H9 (cell line): ENCODE measurements around the gene TRMT44. TPM values are rescaled to one million over a fixed set of nuclear protein-coding genes. Genes with fewer than 3 reads are reported as not detected.
"Not testable (repeated sequence)": the region's sequence is repeated elsewhere in the genome, so short reads cannot be mapped to it uniquely, and the experiment has no call there.

ENCODE experiments used
- DNase-seq: peaks from one replicate; pipeline ENCODE4 v3.0.0-alpha.2; 2017
- H2AFZ ChIP-seq: one replicate; pipeline ENCODE4 v1.6.1; 2013; ENCODE audit warnings: mild to moderate bottlenecking, low read length, control low read depth, moderate library complexity
- H2AK5ac ChIP-seq: 2 replicates; pipeline ENCODE4 v1.6.1; 2013; ENCODE audit warnings: low read length, control low read depth, mixed read lengths; ENCODE audit not compliant: insufficient read length
- H2BK120ac ChIP-seq: one replicate; pipeline ENCODE4 v1.6.1; 2013; ENCODE audit warnings: low read depth, mild to moderate bottlenecking, low read length, control low read depth, inconsistent platforms; ENCODE audit not compliant: poor library complexity, severe bottlenecking
- H2BK12ac ChIP-seq: 2 replicates; pipeline ENCODE4 v1.6.1; 2013; ENCODE audit warnings: low read length, control low read depth, mixed read lengths, low read depth; ENCODE audit not compliant: insufficient read length
- H2BK15ac ChIP-seq: 2 replicates; pipeline ENCODE4 v1.6.1; 2013; ENCODE audit warnings: low read depth, low read length, control low read depth
- H2BK20ac ChIP-seq: one replicate; pipeline ENCODE4 v1.6.1; 2013; ENCODE audit warnings: low read depth, mild to moderate bottlenecking, low read length, control low read depth, inconsistent platforms; ENCODE audit not compliant: poor library complexity, severe bottlenecking
- H2BK5ac ChIP-seq: 2 replicates; pipeline ENCODE4 v1.6.1; 2013; ENCODE audit warnings: low read length, control low read depth, mixed read lengths; ENCODE audit not compliant: insufficient read length
- H3K14ac ChIP-seq: 2 replicates; pipeline ENCODE4 v1.6.1; 2013; ENCODE audit warnings: low read length, control low read depth; ENCODE audit not compliant: insufficient read depth
- H3K18ac ChIP-seq: 2 replicates; pipeline ENCODE4 v1.6.1; 2013; ENCODE audit warnings: low read depth, mild to moderate bottlenecking, mixed read lengths, low read length, control low read depth; ENCODE audit not compliant: insufficient read length
- H3K23ac ChIP-seq: 2 replicates; pipeline ENCODE4 v1.6.1; 2013; ENCODE audit warnings: low read length, control low read depth, mixed read lengths, low read depth; ENCODE audit not compliant: insufficient read length
- H3K23me2 ChIP-seq: 2 replicates; pipeline ENCODE4 v1.6.1; 2013; ENCODE audit warnings: low read depth, mild to moderate bottlenecking, mixed read lengths, low read length, control low read depth; ENCODE audit not compliant: insufficient read length, poor library complexity, severe bottlenecking
- H3K27ac ChIP-seq: 2 replicates; pipeline ENCODE4 v1.5.1; 2013; ENCODE audit warnings: low read length, control low read depth, mixed read lengths, low read depth; ENCODE audit not compliant: insufficient read length
- H3K27me3 ChIP-seq: 2 replicates; pipeline ENCODE4 v1.6.1; 2013; ENCODE audit warnings: low read length, control low read depth, inconsistent platforms; ENCODE audit not compliant: insufficient read depth
- H3K4ac ChIP-seq: 2 replicates; pipeline ENCODE4 v1.6.1; 2013; ENCODE audit warnings: low read depth, mild to moderate bottlenecking, control low read depth, inconsistent platforms, low read length, moderate library complexity
- H3K4me1 ChIP-seq: 2 replicates; pipeline ENCODE4 v1.6.1; 2013; ENCODE audit warnings: low read length, control low read depth, inconsistent platforms; ENCODE audit not compliant: insufficient read depth
- H3K4me2 ChIP-seq: 2 replicates; pipeline ENCODE4 v1.6.1; 2013; ENCODE audit warnings: low read length, control low read depth, mixed read lengths; ENCODE audit not compliant: insufficient read length, insufficient read depth
- H3K56ac ChIP-seq: 2 replicates; pipeline ENCODE4 v1.6.1; 2013; ENCODE audit warnings: low read depth, mild to moderate bottlenecking, mixed read lengths, low read length, control low read depth; ENCODE audit not compliant: insufficient read length
- H3K79me1 ChIP-seq: 2 replicates; pipeline ENCODE4 v1.6.1; 2013; ENCODE audit warnings: low read depth, mild to moderate bottlenecking, moderate library complexity, low read length, control low read depth, inconsistent platforms; ENCODE audit not compliant: insufficient read depth, poor library complexity, severe bottlenecking
- H3K79me2 ChIP-seq: 2 replicates; pipeline ENCODE4 v1.6.1; 2013; ENCODE audit warnings: low read length, control low read depth, inconsistent platforms; ENCODE audit not compliant: insufficient read depth
- H3K9ac ChIP-seq: 2 replicates; pipeline ENCODE4 v1.6.1; 2013; ENCODE audit warnings: low read length, control low read depth, mixed read lengths; ENCODE audit not compliant: insufficient read length; ENCODE audit errors: extremely low read depth
- H3K9me3 ChIP-seq: one replicate; pipeline ENCODE4 v1.6.1; 2013; ENCODE audit warnings: low read depth, low read length, inconsistent platforms; ENCODE audit not compliant: control insufficient read depth
- H3T11ph ChIP-seq: one replicate; pipeline ENCODE4 v1.6.1; 2013; ENCODE audit warnings: mild to moderate bottlenecking, low read length, control low read depth, inconsistent platforms
- H4K20me1 ChIP-seq: one replicate; pipeline ENCODE4 v1.6.1; 2013; ENCODE audit not compliant: control insufficient read depth, insufficient read length, insufficient read depth
- H4K5ac ChIP-seq: 2 replicates; pipeline ENCODE4 v1.6.1; 2013; ENCODE audit warnings: low read depth, mild to moderate bottlenecking, mixed read lengths, low read length, control low read depth; ENCODE audit not compliant: insufficient read length
- H4K8ac ChIP-seq: replicated peaks from 2 replicates; pipeline ENCODE4 v1.6.1; 2013; ENCODE audit warnings: low read length, control low read depth, mixed read lengths, low read depth; ENCODE audit not compliant: insufficient read length
- H4K91ac ChIP-seq: 2 replicates; pipeline ENCODE4 v1.6.1; 2013; ENCODE audit warnings: low read depth, mild to moderate bottlenecking, moderate library complexity, mixed read lengths, low read length, control low read depth; ENCODE audit not compliant: insufficient read length
- H3K27ac Mint-ChIP-seq, 3 experiments: 2 replicates in 2 of 3; 3 replicates in 1 of 3; pipeline ENCODE4 v1.8.0; 2020 to 2021; ENCODE audit warnings: mixed read lengths in 3 of 3, mild to moderate bottlenecking in 1 of 3, moderate library complexity in 1 of 3
- H3K27me3 Mint-ChIP-seq: 2 replicates; pipeline ENCODE4 v1.8.0; 2021; ENCODE audit warnings: low read depth, mild to moderate bottlenecking, moderate library complexity, mixed read lengths
- H3K36me3 Mint-ChIP-seq, 3 experiments: 2 replicates in 2 of 3; 3 replicates in 1 of 3; pipeline ENCODE4 v1.8.0; 2020 to 2021; ENCODE audit warnings: low read depth in 3 of 3, mixed read lengths in 3 of 3; ENCODE audit not compliant: insufficient read depth in 1 of 3
- H3K4me1 Mint-ChIP-seq, 2 experiments: 2 replicates each; pipeline ENCODE4 v1.8.0; 2020; ENCODE audit warnings: mixed read lengths in 2 of 2
- H3K4me3 Mint-ChIP-seq, 2 experiments: 2 replicates in 1 of 2; 3 replicates in 1 of 2; pipeline ENCODE4 v1.8.0; 2020 to 2021; ENCODE audit warnings: mild to moderate bottlenecking in 2 of 2, mixed read lengths in 2 of 2, moderate library complexity in 1 of 2
- H3K9me3 Mint-ChIP-seq, 2 experiments: 2 replicates in 1 of 2; 3 replicates in 1 of 2; pipeline ENCODE4 v1.8.0; 2020; ENCODE audit warnings: mild to moderate bottlenecking in 2 of 2, mixed read lengths in 2 of 2, moderate library complexity in 1 of 2
- WGBS: extraction: QIAGEN DNeasy Blood & Tissue Kit; methylation state at CpG from one replicate; pipeline ENCODE4 v1.1.7; 2013; ENCODE audit warnings: missing lambda C conversion rate, low lambda C conversion rate, mixed read lengths; ENCODE audit not compliant: insufficient read length; ENCODE audit errors: extremely low coverage; 5-methylcytosine and 5-hydroxymethylcytosine counted together
- total RNA-seq: library from RNA; stranded (reverse); gene quantifications from 2 replicates; pipeline ENCODE4 v1.2.1, GENCODE V29; 2021
- TF ChIP-seq, protein P1 (sequence below): fragments of 200-600 bp; sonication (generic); conservative IDR thresholded peaks from 3 replicates; pipeline ENCODE4 v1.8.0; 2021; ENCODE audit warnings: antibody characterized with exemption, mild to moderate bottlenecking

Gene TRMT44
- total RNA-seq, 1 experiment from 2014 or later: 22.8 TPM

DNA sequence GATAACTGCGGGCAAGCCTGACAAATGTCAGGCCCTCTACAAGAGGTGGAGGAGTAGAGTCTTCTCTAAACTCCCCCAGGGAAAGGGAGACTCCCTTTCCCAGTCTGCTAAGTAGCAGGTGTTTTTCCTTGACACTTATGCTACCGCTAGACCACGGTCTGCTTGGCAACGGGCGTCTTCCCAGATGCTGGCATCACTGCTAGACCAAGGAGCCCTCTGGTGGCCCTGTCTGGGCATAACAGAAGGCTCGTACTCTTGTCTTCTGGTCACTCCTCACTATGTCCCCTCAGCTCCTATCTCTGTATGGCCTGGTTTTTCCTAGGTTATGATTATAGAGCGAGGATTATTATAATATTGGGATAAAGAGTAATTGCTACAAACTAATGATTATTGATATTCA lies 33.7 kb upstream of the TRMT44 start:
- not testable (repeated sequence) for H2BK12ac ChIP-seq, H3K9me3 ChIP-seq, H3K56ac ChIP-seq, H3K14ac ChIP-seq, DNase-seq, H2BK15ac ChIP-seq, H4K20me1 ChIP-seq, H3K4me2 ChIP-seq, H3K27me3 Mint-ChIP-seq, H3K4me1 ChIP-seq, H3T11ph ChIP-seq, H3K9ac ChIP-seq, H3K4ac ChIP-seq, H3K27ac ChIP-seq, H3K4me3 Mint-ChIP-seq, H3K18ac ChIP-seq, H2BK20ac ChIP-seq, H2BK5ac ChIP-seq, H3K23ac ChIP-seq, H3K79me2 ChIP-seq, H4K91ac ChIP-seq, H2AK5ac ChIP-seq, H3K79me1 ChIP-seq, H2AFZ ChIP-seq, H4K5ac ChIP-seq, H4K8ac ChIP-seq, H3K27me3 ChIP-seq, H3K27ac Mint-ChIP-seq, H2BK120ac ChIP-seq, H3K23me2 ChIP-seq
- TF ChIP-seq, protein P1, sequence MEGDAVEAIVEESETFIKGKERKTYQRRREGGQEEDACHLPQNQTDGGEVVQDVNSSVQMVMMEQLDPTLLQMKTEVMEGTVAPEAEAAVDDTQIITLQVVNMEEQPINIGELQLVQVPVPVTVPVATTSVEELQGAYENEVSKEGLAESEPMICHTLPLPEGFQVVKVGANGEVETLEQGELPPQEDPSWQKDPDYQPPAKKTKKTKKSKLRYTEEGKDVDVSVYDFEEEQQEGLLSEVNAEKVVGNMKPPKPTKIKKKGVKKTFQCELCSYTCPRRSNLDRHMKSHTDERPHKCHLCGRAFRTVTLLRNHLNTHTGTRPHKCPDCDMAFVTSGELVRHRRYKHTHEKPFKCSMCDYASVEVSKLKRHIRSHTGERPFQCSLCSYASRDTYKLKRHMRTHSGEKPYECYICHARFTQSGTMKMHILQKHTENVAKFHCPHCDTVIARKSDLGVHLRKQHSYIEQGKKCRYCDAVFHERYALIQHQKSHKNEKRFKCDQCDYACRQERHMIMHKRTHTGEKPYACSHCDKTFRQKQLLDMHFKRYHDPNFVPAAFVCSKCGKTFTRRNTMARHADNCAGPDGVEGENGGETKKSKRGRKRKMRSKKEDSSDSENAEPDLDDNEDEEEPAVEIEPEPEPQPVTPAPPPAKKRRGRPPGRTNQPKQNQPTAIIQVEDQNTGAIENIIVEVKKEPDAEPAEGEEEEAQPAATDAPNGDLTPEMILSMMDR: peak; percentile 71
- Mint-ChIP-seq H3K9me3 (peaks cover 13 to 17% of the 10 kb centered on the region in 2 experiments), H3K36me3 (peaks cover 19 to 28% (median 22%) of the 10 kb centered on the region in 3 experiments), H3K4me1 (peaks cover 9 to 15% of the 10 kb centered on the region in 2 experiments)
- WGBS: no CpG with 5 or more reads among the region's 7 CpGs
